Keratinocyte (primary cell): Measurements from ENCODE around the gene ZNF674.
"Not testable (repeated sequence)": the region's sequence is repeated elsewhere in the genome, so short reads cannot be mapped to it uniquely, and the experiment has no call there.

ENCODE experiments used
- CTCF ChIP-seq, 3 experiments: IDR thresholded peaks in 1 of 3; conservative IDR thresholded peaks in 1 of 3; optimal IDR thresholded peaks in 1 of 3; 2 replicates in 2 of 3; 3 replicates in 1 of 3; pipeline versions ENCODE3 to v1.5.1; 2011; ENCODE audit warnings: low read length in 3 of 3, mild to moderate bottlenecking in 3 of 3, moderate library complexity in 2 of 3, control low read depth in 1 of 3, inconsistent platforms in 1 of 3; ENCODE audit not compliant: insufficient read depth in 2 of 3; ENCODE audit errors: extremely low read depth in 1 of 3
- EZH2 ChIP-seq: IDR thresholded peaks from one replicate; pipeline ENCODE4 v1.6.1; 2012; ENCODE audit warnings: inconsistent platforms, mild to moderate bottlenecking, low read length, moderate library complexity

GRCh38 chrX:46530404-46530908 lies 14.8 kb downstream of the ZNF674 start:
- not testable (repeated sequence) for TF ChIP-seq CTCF (optimal IDR thresholded peaks at IDR 0.05 in 1 of 3, IDR thresholded peaks at IDR 0.05 in 1 of 3, conservative IDR thresholded peaks at IDR 0.05 in 1 of 3; ENCODE audit: extremely low read depth in 1 of 3, insufficient read depth in 2 of 3, low read length in 3 of 3); EZH2
